Stimulated activated CD4-positive, alpha-beta T cell treated with anti-CD3 and anti-CD28 coated beads, Interleukin-1b, Interleukin-23, amount 100 ng/mL, for 48 hours (primary cell): ENCODE results near the gene ASB1.
"Not testable (repeated sequence)": the region's sequence is repeated elsewhere in the genome, so short reads cannot be mapped to it uniquely, and the experiment has no call there.

Experiments
- DNase-seq: peaks from one replicate; pipeline ENCODE4 v3.0.0-alpha.2; 2020

Gene ASB1

DNA sequence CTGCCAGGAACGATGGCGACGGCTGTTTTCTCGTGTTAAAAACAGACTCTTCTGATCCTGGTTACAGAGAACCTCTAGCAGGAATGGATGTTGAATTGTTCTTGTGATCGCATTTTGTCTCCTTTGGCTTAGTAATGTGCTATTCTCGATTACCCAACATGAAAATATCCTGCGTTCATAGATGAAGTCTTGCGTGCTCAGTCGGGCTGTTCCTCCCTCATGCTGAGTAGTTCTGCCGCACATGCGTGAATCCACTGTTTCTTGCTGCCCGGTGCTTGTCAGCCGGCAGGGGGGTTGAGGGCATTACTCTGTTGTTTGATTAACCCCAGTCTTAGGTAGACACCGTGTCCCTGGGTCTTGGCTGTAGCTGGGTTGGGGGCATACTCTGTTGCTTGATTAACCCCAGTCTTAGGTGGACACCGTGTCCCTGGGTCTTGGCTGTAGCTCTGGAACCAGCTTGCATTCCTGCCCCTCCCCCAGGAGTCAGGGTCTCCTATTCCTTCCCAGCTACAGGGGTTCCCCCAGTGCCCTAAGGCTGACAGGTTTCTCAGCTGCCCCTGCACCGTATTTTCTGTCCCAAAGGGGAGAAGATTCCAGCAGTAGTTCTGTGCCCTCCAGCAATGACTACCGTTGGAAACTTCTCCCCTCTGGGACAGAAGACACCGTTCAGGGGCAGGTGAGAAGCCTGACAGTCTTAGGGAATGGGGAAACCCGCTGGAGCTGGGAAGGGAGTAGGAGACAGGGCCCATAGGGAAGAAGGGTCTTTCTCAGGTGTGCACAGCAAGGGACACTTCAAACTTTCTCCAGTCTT, 22.1 kb upstream of the ASB1 start:
- DNase-seq: no peak

GRCh38 chr2:238405217-238405555, 21.5 kb upstream of the ASB1 start:
- DNase-seq: not testable (repeated sequence)

GRCh38 chr2:238406221-238406997, 20.3 kb upstream of the ASB1 start:
- no peak for DNase-seq

DNA sequence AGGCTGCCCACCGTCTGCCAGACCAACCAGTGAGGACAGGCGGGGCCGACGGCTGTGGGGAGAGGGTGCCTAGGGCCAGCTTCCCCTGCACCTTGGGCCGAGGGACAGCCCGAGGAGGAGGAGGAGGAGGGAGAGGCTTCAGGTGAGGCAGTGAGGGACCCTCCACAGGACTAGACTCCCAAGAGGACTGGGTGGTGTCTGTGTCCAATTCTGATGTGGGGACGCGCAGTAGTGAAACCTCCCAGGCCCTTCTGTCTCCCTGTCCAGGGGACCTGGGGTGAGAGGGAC, 19.8 kb upstream of the ASB1 start:
- DNase-seq: no peak

DNA sequence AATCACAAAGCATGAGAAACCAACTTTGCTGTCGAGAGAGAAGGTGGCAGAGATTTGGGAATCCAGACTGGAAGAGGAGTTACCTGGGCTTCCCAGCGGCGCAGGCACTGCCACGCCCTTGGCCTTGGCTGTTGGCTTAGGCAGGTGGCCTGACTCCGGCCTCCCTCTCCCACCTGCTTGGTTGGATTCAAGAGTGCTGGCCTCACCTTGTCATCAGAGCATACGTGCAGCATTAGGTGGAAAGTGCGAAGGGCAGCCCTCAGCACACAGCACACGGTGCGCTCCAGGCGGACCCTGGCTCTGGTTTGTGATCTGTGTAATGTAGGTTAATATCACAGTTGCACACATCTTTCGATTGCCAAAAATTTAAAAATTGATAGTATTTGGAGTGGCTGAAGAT, 19.2 kb upstream of the ASB1 start:
- no peak for DNase-seq

- DNase-seq: no peak
Measured at GRCh38 chr2:238408615-238409340, 17.9 kb upstream of the ASB1 start.

GRCh38 chr2:238409341-238410199, 17.2 kb upstream of the ASB1 start:
- no peak for DNase-seq

- no peak for DNase-seq
Measured at GRCh38 chr2:238412067-238412767, 14.5 kb upstream of the ASB1 start.

- DNase-seq: no peak
Measured at GRCh38 chr2:238413368-238413767, 13.4 kb upstream of the ASB1 start.

- peak; percentile 47 for DNase-seq
Measured at GRCh38 chr2:238415036-238415764, 11.5 kb upstream of the ASB1 start.

- DNase-seq: no peak
Measured at GRCh38 chr2:238415893-238416292, 10.8 kb upstream of the ASB1 start.

DNA sequence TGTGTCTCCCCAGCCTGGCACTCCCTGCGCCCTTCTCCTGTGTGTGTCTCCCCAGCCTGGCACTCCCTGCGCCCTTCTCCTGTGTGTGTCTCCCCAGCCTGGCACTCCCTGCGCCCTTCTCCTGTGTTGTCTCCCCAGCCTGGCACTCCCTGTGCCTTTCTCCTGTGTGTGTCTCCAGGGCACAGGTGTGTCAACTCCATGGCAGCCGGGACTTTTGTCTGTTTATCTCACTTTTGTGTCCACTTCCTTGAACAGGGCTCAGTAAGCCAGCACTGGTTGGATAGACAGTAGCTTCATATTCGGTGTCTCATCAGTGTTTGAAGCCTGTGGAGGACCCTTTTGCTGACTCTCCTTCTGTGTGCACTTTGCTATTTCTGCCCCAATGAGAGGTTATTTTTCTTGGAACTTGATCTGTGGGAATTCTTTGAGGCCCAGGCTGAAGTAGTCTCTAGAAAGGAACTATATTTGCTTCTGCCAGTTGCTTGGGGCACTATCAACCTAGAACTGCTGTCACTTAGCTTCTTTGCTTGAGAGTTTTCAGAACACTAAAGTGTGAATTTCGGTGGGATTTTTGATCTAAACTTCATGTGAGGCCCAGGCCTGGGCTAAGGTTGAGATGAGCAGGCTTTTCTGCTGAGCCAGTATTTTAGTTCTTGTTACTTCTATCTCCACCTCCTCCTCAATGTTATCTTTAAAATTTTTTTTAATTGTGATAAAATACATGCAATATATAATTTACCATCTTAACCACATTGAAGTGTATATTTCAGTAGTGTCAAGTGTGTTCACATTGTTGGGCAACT, 8.3 kb upstream of the ASB1 start:
- DNase-seq: no peak

- DNase-seq: no peak
Measured at GRCh38 chr2:238418999-238419546, 7.7 kb upstream of the ASB1 start.

DNA sequence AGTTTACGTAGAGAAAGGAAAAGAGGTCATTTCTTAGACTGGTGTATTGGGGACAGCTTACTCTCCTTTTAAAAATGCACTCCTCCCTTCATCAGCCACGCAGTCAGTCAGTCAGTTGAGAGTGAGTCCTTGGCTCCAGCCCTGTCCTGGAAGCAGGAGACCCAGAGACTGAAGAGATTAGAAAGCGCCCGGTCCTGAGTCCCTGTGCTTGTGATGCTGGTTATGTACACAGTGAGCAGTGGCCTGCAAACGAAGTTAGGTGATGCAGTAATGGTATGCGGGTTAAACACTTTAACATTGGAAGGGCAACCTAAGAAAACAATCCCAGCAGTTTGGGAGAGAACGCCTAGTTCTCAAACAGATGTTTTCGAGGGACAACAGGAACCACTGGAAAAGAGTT, 6.3 kb upstream of the ASB1 start:
- no peak for DNase-seq

GRCh38 chr2:238420878-238421694, 5.6 kb upstream of the ASB1 start:
- no peak for DNase-seq

- no peak for DNase-seq
Measured at GRCh38 chr2:238421695-238422035, 5.1 kb upstream of the ASB1 start.

DNA sequence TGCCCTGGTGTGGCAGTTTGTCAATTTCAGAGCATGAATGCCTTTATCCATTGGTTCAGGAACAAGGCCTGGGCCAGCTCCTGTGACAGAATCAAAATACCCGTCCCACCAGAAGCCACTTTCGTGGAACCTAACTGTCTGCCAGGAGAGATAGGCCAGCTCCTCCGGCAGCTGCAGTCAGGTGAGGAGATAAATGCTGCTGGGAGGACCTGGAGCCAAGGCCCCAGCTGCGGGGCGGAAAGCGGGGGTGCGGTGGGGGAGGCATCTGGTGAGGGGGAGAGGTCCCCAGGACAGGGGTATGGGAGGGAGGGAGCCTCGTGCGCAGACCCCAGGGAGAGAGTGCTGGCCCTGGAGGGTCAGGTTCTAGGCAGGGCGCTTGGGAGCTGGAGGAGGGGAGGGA, 4.4 kb upstream of the ASB1 start:
- DNase-seq: no peak

DNA sequence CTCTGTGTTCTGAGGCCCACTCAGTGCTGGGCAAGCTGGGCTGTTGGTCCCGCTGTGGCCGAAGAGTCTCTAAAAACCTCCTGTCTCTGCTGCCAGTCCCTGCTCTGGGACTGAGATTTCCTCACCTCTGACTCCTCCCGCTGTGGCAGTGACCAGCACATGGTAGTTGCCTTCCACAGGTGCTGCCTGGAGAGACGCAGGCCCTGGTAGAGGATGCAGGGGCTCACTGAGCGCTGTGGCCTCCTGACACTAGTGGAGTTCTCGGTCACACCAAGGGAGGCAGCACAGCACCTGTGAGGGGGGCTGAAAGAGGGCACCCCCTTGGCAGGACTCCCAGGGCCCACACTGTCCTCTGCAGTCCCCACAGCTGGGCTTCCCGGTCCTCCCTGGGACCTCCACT, 3.8 kb upstream of the ASB1 start:
- DNase-seq: no peak

DNA sequence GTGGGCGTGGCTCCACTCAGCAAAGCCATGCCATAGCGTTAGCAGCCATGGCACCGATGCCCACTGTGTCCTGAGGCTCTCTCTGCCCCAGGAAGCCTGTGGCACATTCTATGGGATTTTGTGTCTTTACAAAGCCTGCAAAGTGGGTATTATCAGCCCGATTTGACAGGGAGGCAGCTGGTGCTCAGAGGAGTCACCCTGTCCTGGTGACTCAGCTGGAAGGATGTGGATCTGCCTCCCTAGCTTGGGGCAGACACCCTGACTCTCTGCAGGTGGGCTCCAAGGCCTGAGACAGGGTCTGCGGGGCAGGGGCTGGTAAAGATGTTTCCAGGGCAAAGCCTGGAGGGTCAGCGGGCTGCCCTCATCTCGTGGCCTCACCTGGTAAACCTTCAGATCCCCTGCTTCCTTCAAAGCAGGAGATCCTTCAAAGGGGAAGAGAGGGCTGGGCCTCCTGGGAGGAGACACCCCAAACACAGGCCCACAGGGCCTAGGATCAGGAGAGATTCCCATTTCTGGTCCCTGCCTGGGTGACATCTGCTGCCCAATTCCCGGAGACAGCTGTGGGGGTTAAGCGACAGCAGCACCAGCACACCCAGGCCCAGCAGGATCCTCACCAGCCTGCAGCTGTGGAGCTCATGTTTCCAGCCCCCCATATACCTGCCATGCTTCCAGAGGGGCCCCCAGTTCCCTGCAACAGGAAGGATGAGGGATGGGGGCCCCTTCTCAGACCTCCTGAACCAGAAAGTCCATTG, 3.0 kb upstream of the ASB1 start:
- no peak for DNase-seq
